Liver (tissue), 3 donors: Measurements from ENCODE around the gene CMPK1.
A peak's percentile ranks its signal among the peaks of the same experiment; 100 is the strongest.

Experiments
- EGR1 ChIP-seq, 2 donors: IDR thresholded peaks; 2 replicates each; pipeline ENCODE4 v1.6.1; 2016 to 2018; ENCODE audit warnings: antibody characterized with exemption in 2 of 2, low read depth in 2 of 2
- FOXA1 ChIP-seq: IDR thresholded peaks from 2 replicates; pipeline ENCODE4 v1.6.1; 2016; ENCODE audit warnings: antibody characterized with exemption
- GABPA ChIP-seq, 2 donors: IDR thresholded peaks in 1 of 2; conservative IDR thresholded peaks in 1 of 2; 2 replicates each; pipeline ENCODE4 v1.6.1; 2016; ENCODE audit warnings: antibody characterized with exemption in 2 of 2, mild to moderate bottlenecking in 1 of 2, moderate library complexity in 1 of 2
- RAD21 ChIP-seq, 2 donors: IDR thresholded peaks; 2 replicates each; pipeline ENCODE4 v1.6.1; 2016; ENCODE audit warnings: antibody characterized with exemption in 2 of 2, mild to moderate bottlenecking in 2 of 2
- SP1 ChIP-seq: IDR thresholded peaks from 2 replicates; pipeline ENCODE4 v1.6.1; 2018; ENCODE audit warnings: antibody characterized with exemption, mild to moderate bottlenecking
- TF ChIP-seq, protein P1 (sequence below): IDR thresholded peaks from 2 replicates; pipeline ENCODE4 v1.6.1; 2016; ENCODE audit warnings: antibody characterized with exemption, mild to moderate bottlenecking
- TF ChIP-seq, protein P2 (sequence below): fragments of 150-350 bp; IDR thresholded peaks from 2 replicates; pipeline ENCODE4 v1.5.1; 2017; ENCODE audit warnings: improper control_type of control experiment, low read depth, low read length; ENCODE audit not compliant: missing input control
- TF ChIP-seq, protein P3 (sequence below): IDR thresholded peaks from 2 replicates; pipeline ENCODE4 v1.6.1; 2016; ENCODE audit warnings: antibody characterized with exemption
- TF ChIP-seq, protein P4 (sequence below): IDR thresholded peaks from 2 replicates; pipeline ENCODE4 v1.6.1; 2016; ENCODE audit warnings: antibody characterized with exemption
- TF ChIP-seq, protein P5 (sequence below): IDR thresholded peaks from 2 replicates; pipeline ENCODE4 v1.6.1; 2016; ENCODE audit warnings: antibody characterized with exemption
- donor health status: healthy.
- donor health status: healthy.

DNA sequence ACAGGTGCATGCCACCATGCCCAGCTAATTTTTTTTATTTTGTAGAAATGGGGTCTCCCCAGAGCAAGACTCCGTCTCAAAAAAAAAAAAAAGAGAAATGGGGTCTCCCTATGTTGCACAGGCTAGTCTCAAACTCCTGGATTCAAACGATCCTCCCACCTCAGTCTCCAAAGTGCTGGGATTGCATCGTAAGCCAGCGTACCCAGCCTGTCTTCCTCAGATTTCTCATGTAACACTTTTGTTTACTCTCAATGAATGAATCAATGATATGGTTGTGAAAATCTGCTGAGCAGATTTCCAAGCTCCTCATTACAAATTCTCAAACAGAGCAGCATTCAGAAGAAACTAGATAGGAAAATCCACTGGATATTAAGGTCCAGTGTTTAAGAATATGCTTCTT, 6.6 kb downstream of the CMPK1 start:
- TF ChIP-seq, protein P1, sequence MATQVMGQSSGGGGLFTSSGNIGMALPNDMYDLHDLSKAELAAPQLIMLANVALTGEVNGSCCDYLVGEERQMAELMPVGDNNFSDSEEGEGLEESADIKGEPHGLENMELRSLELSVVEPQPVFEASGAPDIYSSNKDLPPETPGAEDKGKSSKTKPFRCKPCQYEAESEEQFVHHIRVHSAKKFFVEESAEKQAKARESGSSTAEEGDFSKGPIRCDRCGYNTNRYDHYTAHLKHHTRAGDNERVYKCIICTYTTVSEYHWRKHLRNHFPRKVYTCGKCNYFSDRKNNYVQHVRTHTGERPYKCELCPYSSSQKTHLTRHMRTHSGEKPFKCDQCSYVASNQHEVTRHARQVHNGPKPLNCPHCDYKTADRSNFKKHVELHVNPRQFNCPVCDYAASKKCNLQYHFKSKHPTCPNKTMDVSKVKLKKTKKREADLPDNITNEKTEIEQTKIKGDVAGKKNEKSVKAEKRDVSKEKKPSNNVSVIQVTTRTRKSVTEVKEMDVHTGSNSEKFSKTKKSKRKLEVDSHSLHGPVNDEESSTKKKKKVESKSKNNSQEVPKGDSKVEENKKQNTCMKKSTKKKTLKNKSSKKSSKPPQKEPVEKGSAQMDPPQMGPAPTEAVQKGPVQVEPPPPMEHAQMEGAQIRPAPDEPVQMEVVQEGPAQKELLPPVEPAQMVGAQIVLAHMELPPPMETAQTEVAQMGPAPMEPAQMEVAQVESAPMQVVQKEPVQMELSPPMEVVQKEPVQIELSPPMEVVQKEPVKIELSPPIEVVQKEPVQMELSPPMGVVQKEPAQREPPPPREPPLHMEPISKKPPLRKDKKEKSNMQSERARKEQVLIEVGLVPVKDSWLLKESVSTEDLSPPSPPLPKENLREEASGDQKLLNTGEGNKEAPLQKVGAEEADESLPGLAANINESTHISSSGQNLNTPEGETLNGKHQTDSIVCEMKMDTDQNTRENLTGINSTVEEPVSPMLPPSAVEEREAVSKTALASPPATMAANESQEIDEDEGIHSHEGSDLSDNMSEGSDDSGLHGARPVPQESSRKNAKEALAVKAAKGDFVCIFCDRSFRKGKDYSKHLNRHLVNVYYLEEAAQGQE: no peak
- no peak for TF ChIP-seq SP1
- TF ChIP-seq RAD21 (IDR thresholded peaks at IDR 0.05): no peak
- TF ChIP-seq, protein P2, sequence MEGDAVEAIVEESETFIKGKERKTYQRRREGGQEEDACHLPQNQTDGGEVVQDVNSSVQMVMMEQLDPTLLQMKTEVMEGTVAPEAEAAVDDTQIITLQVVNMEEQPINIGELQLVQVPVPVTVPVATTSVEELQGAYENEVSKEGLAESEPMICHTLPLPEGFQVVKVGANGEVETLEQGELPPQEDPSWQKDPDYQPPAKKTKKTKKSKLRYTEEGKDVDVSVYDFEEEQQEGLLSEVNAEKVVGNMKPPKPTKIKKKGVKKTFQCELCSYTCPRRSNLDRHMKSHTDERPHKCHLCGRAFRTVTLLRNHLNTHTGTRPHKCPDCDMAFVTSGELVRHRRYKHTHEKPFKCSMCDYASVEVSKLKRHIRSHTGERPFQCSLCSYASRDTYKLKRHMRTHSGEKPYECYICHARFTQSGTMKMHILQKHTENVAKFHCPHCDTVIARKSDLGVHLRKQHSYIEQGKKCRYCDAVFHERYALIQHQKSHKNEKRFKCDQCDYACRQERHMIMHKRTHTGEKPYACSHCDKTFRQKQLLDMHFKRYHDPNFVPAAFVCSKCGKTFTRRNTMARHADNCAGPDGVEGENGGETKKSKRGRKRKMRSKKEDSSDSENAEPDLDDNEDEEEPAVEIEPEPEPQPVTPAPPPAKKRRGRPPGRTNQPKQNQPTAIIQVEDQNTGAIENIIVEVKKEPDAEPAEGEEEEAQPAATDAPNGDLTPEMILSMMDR: no peak
- no peak for TF ChIP-seq GABPA (IDR thresholded peaks at IDR 0.05 in 1 of 2, conservative IDR thresholded peaks at IDR 0.05 in 1 of 2)
- TF ChIP-seq, protein P3, sequence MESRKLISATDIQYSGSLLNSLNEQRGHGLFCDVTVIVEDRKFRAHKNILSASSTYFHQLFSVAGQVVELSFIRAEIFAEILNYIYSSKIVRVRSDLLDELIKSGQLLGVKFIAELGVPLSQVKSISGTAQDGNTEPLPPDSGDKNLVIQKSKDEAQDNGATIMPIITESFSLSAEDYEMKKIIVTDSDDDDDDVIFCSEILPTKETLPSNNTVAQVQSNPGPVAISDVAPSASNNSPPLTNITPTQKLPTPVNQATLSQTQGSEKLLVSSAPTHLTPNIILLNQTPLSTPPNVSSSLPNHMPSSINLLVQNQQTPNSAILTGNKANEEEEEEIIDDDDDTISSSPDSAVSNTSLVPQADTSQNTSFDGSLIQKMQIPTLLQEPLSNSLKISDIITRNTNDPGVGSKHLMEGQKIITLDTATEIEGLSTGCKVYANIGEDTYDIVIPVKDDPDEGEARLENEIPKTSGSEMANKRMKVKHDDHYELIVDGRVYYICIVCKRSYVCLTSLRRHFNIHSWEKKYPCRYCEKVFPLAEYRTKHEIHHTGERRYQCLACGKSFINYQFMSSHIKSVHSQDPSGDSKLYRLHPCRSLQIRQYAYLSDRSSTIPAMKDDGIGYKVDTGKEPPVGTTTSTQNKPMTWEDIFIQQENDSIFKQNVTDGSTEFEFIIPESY: no peak
- no peak for TF ChIP-seq EGR1 (IDR thresholded peaks at IDR 0.05; ENCODE audit: low read depth in 2 of 2)
- TF ChIP-seq FOXA1: no peak
- TF ChIP-seq, protein P4, sequence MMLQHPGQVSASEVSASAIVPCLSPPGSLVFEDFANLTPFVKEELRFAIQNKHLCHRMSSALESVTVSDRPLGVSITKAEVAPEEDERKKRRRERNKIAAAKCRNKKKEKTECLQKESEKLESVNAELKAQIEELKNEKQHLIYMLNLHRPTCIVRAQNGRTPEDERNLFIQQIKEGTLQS: peak; percentile 37
- TF ChIP-seq, protein P5, sequence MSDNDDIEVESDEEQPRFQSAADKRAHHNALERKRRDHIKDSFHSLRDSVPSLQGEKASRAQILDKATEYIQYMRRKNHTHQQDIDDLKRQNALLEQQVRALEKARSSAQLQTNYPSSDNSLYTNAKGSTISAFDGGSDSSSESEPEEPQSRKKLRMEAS: no peak
